ENCODE measurements around the gene TOB1. TPM values are rescaled to one million over a fixed set of nuclear protein-coding genes. Genes with fewer than 3 reads are reported as not detected.

The TOB1 gene
- total RNA-seq, 1 experiment from 2014 or later = 31.6 TPM

DNA sequence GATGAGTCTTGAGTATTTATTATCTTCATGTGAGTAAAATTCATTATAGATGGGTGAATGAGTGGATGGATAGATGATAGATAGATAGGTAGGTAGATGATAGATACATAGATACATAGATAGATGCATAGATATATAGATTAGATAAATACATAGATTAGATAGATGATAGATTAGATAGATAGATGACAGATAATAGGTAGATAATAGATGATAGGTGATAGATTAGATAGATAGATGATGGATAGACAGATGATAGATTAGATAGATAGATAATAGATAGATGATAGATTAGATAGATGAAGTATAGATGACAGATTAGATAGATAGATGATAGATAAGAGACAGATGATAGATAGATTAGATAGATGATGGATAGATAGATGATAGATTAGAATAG is 52.6 kb downstream of the TOB1 start:
- Histone ChIP-seq H3K4me2 (ENCODE audit: insufficient read depth, insufficient read length, low read length) (no peak overlapping the region), H3K23ac (ENCODE audit: insufficient read length, low read depth, low read length) (no peak overlapping the region), H2AK5ac (ENCODE audit: insufficient read length, low read length) (no peak overlapping the region), H3K18ac (ENCODE audit: insufficient read length, low read depth, low read length) (no peak overlapping the region), H3K27me3 (ENCODE audit: insufficient read depth, low read length) (no peaks in the 10 kb centered on the region), H4K5ac (ENCODE audit: insufficient read length, low read depth, low read length) (no peak overlapping the region), H3K79me1 (ENCODE audit: insufficient read depth, low read depth, low read length, poor library complexity, severe bottlenecking) (no peaks in the 10 kb centered on the region), H2BK120ac (ENCODE audit: low read depth, low read length, poor library complexity, severe bottlenecking) (no peak overlapping the region), H3K27ac (ENCODE audit: insufficient read length, low read depth, low read length) (no peak overlapping the region), H2BK20ac (ENCODE audit: low read depth, low read length, poor library complexity, severe bottlenecking) (no peak overlapping the region), H3K9me3 (ENCODE audit: control insufficient read depth, low read depth, low read length) (no peaks in the 10 kb centered on the region), H4K8ac (replicated peaks; ENCODE audit: insufficient read length, low read depth, low read length) (no peak overlapping the region), H3K79me2 (ENCODE audit: insufficient read depth, low read length) (no peaks in the 10 kb centered on the region), H3T11ph (ENCODE audit: low read length) (no peak overlapping the region), H2BK15ac (ENCODE audit: low read depth, low read length) (no peak overlapping the region), H2AFZ (ENCODE audit: low read length) (no peak overlapping the region), H3K14ac (ENCODE audit: insufficient read depth, low read length) (no peak overlapping the region), H3K4ac (ENCODE audit: low read depth, low read length) (no peak overlapping the region), H3K23me2 (ENCODE audit: insufficient read length, low read depth, low read length, poor library complexity, severe bottlenecking) (no peaks in the 10 kb centered on the region), H4K91ac (ENCODE audit: insufficient read length, low read depth, low read length) (no peak overlapping the region), H4K20me1 (ENCODE audit: control insufficient read depth, insufficient read depth, insufficient read length) (no peaks in the 10 kb centered on the region), H3K56ac (ENCODE audit: insufficient read length, low read depth, low read length) (no peak overlapping the region), H2BK12ac (ENCODE audit: insufficient read length, low read depth, low read length) (no peak overlapping the region), H2BK5ac (ENCODE audit: insufficient read length, low read length) (no peak overlapping the region), H3K9ac (ENCODE audit: extremely low read depth, insufficient read length, low read length) (no peak overlapping the region), H3K4me1 (ENCODE audit: insufficient read depth, low read length) (no peaks in the 10 kb centered on the region)
- H3K27ac Mint-ChIP-seq = no peak overlapping the region
- TF ChIP-seq, protein P1, sequence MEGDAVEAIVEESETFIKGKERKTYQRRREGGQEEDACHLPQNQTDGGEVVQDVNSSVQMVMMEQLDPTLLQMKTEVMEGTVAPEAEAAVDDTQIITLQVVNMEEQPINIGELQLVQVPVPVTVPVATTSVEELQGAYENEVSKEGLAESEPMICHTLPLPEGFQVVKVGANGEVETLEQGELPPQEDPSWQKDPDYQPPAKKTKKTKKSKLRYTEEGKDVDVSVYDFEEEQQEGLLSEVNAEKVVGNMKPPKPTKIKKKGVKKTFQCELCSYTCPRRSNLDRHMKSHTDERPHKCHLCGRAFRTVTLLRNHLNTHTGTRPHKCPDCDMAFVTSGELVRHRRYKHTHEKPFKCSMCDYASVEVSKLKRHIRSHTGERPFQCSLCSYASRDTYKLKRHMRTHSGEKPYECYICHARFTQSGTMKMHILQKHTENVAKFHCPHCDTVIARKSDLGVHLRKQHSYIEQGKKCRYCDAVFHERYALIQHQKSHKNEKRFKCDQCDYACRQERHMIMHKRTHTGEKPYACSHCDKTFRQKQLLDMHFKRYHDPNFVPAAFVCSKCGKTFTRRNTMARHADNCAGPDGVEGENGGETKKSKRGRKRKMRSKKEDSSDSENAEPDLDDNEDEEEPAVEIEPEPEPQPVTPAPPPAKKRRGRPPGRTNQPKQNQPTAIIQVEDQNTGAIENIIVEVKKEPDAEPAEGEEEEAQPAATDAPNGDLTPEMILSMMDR (conservative IDR thresholded peaks at IDR 0.05) = no peak
- H3K4me3 Mint-ChIP-seq = no peak overlapping the region
- peaks cover 8% of the 10 kb centered on the region in 2 experiments for H3K4me1 Mint-ChIP-seq
- H3K27me3 Mint-ChIP-seq (ENCODE audit: low read depth) = peaks cover 4% of the 10 kb centered on the region
- H3K36me3 Mint-ChIP-seq (ENCODE audit: insufficient read depth in 1 of 3, low read depth in 3 of 3) = no peaks in the 10 kb centered on the region
- no peak for DNase-seq
- H3K9me3 Mint-ChIP-seq = no peaks in the 10 kb centered on the region

Other genes starting within 250 kb of the TOB1 start
- 0.31 and 0.59 TPM in 2 replicates for gene ABCC3, start 231.5 kb downstream of the TOB1 start, total RNA-seq (2021)
- gene ANKRD40, start 158.4 kb downstream of the TOB1 start, total RNA-seq (2021) = 54.3 and 56.1 TPM in 2 replicates
- gene LUC7L3, start 146.8 kb downstream of the TOB1 start, total RNA-seq (2021) = 143 and 154 TPM in 2 replicates
- not detected in 2 replicates for gene ANKRD40CL, start 98.8 kb downstream of the TOB1 start, total RNA-seq (2021)
- gene WFIKKN2, start 30.8 kb downstream of the TOB1 start, total RNA-seq (2021) = 1.0 and 1.1 TPM in 2 replicates

Data from H9 (cell line).